Erythroblast (primary cell): ENCODE data around the gene TSHZ2.

Experiments used
- GATA1 ChIP-seq: IDR thresholded peaks from 2 replicates; pipeline ENCODE4 v1.6.1; 2011; ENCODE audit warnings: low read depth, mild to moderate bottlenecking, control low read depth, low read length, moderate library complexity
- POLR2A ChIP-seq: IDR thresholded peaks from 2 replicates; pipeline ENCODE4 v1.6.1; 2011; ENCODE audit warnings: mild to moderate bottlenecking, low read length

DNA sequence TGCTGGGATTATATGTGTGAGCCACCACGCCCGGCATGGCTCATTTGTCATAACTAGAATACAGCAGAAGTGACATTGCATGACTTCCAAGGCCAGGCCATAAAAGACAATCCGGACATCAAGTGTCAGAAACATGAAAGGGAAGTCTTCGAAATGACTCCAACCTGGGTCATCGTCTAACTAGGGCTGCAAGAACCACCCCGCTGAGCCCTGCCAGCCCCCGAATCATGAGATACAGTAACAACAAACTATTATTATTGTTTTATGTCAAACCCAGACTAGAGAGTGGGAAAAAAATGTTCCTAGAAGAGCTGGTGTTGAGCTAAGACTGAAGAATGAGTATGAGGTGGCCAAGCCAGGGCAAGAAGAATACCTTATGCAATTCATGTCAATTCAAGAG lies 561.9 kb downstream of the TSHZ2 start:
- TF ChIP-seq POLR2A = no peak
- TF ChIP-seq GATA1 = no peak
